Panc1 (cell line): ENCODE results near the gene RNF19B. TPM values are rescaled to one million over a fixed set of nuclear protein-coding genes. Genes with fewer than 3 reads are reported as not detected.

Experiments used
- ATAC-seq: fragments of 200-7000 bp; cut with Tn5 transposase; 2 replicates; pipeline ENCODE4 v1.9.1; 2020; ENCODE audit warnings: mild to moderate bottlenecking, moderate library complexity
- BruUV-seq: library from RNA; stranded (reverse); fragments of 400-500 nt; replicated peaks from 2 replicates; lab custom pipeline; 2021; lab: Mats Ljungman, UMichigan
- CTCF ChIA-PET: fragments of 300-600 bp; sonication (Branson Sonifier 250); formaldehyde crosslinking; loops from one replicate; lab custom pipeline; 2022; ENCODE audit warnings: antibody characterized with exemption; lab: Charles Lee
- POLR2A ChIA-PET: fragments of 300-600 bp; sonication (Branson Sonifier 250); formaldehyde crosslinking; loops from one replicate; lab custom pipeline; 2022; ENCODE audit warnings: antibody characterized with exemption; lab: Charles Lee
- DNase-seq: peaks from one replicate; pipeline ENCODE4 v3.0.0-alpha.2; 2010; ENCODE audit warnings: low read depth, low spot score
- H3K27ac ChIP-seq: 2 replicates; pipeline ENCODE4 v1.5.1; 2011; ENCODE audit warnings: mild to moderate bottlenecking, low read length, inconsistent platforms
- H3K27me3 ChIP-seq: fragments of 200-500 bp; sonication (Bioruptor generic); 2 replicates; pipeline ENCODE4 v1.6.0; 2014; ENCODE audit warnings: low read length, inconsistent platforms; ENCODE audit not compliant: control insufficient read depth, insufficient read depth
- H3K36me3 ChIP-seq: fragments of 200-500 bp; sonication (Bioruptor generic); 2 replicates; pipeline ENCODE4 v1.5.1; 2014; ENCODE audit warnings: inconsistent platforms, mild to moderate bottlenecking, low read length, moderate library complexity; ENCODE audit not compliant: control insufficient read depth, insufficient read depth
- H3K4me1 ChIP-seq: 2 replicates; pipeline ENCODE4 v1.5.1; 2011; ENCODE audit warnings: inconsistent platforms, mild to moderate bottlenecking, low read length, moderate library complexity; ENCODE audit not compliant: control insufficient read depth, insufficient read depth
- H3K4me3 ChIP-seq, 2 experiments: 2 replicates each; pipeline ENCODE4 v1.5.1; 2011 to 2012; ENCODE audit warnings: low read depth in 2 of 2, low read length in 2 of 2, mild to moderate bottlenecking in 2 of 2, inconsistent platforms in 1 of 2, moderate library complexity in 1 of 2
- H3K9me3 ChIP-seq: fragments of 200-500 bp; sonication (Bioruptor generic); 2 replicates; pipeline ENCODE4 v1.5.1; 2014; ENCODE audit warnings: low read depth, mild to moderate bottlenecking, inconsistent platforms, low read length, moderate library complexity; ENCODE audit not compliant: control insufficient read depth, insufficient read depth
- CTCF ChIP-seq: fragments of 450-650 bp; IDR thresholded peaks from 2 replicates; pipeline ENCODE4 v1.5.1; 2017; ENCODE audit warnings: mild to moderate bottlenecking
- POLR2AphosphoS5 ChIP-seq: IDR thresholded peaks from 2 replicates; pipeline ENCODE4 v1.6.1; 2012; ENCODE audit warnings: mild to moderate bottlenecking, low read depth, low read length, moderate library complexity
- REST ChIP-seq, 2 experiments: IDR thresholded peaks; 2 replicates each; pipeline ENCODE4 v1.6.1; 2011 to 2012; ENCODE audit warnings: low read depth in 2 of 2, control low read depth in 1 of 2, low read length in 1 of 2, mild to moderate bottlenecking in 1 of 2, moderate library complexity in 1 of 2; ENCODE audit not compliant: insufficient read depth in 1 of 2
- SIN3A ChIP-seq: IDR thresholded peaks from 2 replicates; pipeline ENCODE4 v1.6.1; 2012; ENCODE audit warnings: low read depth, mild to moderate bottlenecking, low read length, moderate library complexity, borderline replicate concordance; ENCODE audit not compliant: insufficient read depth
- TCF7L2 ChIP-seq: IDR thresholded peaks from 2 replicates; pipeline ENCODE4 v1.6.1; 2011; ENCODE audit warnings: mild to moderate bottlenecking, low read depth, low read length, inconsistent platforms
- in situ Hi-C: cut with HindIII; loops from 2 replicates; pipeline ENCODE4 v1.10.0; 2016; ENCODE audit warnings: low sequenced_read_pairs, low pct_unique_long_range_greater_than_20kb
- intact Hi-C: fragments of 100-400 bp; cut with micrococcal nuclease; formaldehyde crosslinking; loops from one replicate; pipeline ENCODE4 v1.10.0; 2022; ENCODE audit not compliant: unreplicated experiment
- total RNA-seq: library from RNA; stranded (reverse); gene quantifications from one replicate; pipeline ENCODE4 v1.2.1, GENCODE V29; 2021; ENCODE audit not compliant: unreplicated experiment

RNF19B gene
- total RNA-seq, 1 experiment from 2014 or later, result 29.1 TPM

GRCh38 chr1:32963746-32964460 is 706 bp downstream of the RNF19B start:
- BruUV-seq, result no TSS peak
- H3K36me3 ChIP-seq, result no peaks in the 10 kb centered on the region
- peak overlapping the region; percentile 76 to 82 for H3K4me3 ChIP-seq
- TF ChIP-seq POLR2AphosphoS5, result no peak
- TF ChIP-seq CTCF, result no peak
- TF ChIP-seq REST (IDR thresholded peaks at IDR 0.05; ENCODE audit: insufficient read depth in 1 of 2, low read depth in 2 of 2, low read length in 1 of 2), result peak; percentile 44 to 47; a peak in 1 of 4 replicates
- peak; percentile 36; the same call in 1 of the 2 replicates for TF ChIP-seq SIN3A
- no peak for TF ChIP-seq TCF7L2
- peaks cover 19% of the 10 kb centered on the region; the same call in 1 of the 2 replicates for H3K4me1 ChIP-seq
- peak overlapping the region; percentile 12; the same call in 1 of the 2 replicates for H3K27ac ChIP-seq
- in situ Hi-C loops, result no loop called here
- H3K27me3 ChIP-seq, result no peaks in the 10 kb centered on the region
- intact Hi-C loops, result no loop called here
- DNase-seq (no peak), ATAC-seq (peak; percentile 57)
- ChIA-PET POLR2A (interaction anchor here (0.5 to 0.6 kb wide), 2 partner anchors 13 to 33 kb away, joined by 3 to 4 read pairs; no protein-coding TSS in a partner anchor), CTCF (no interaction called here)
- H3K9me3 ChIP-seq, result no peaks in the 10 kb centered on the region

GRCh38 chr1:32962248-32962896 is 2.2 kb downstream of the RNF19B start:
- Histone ChIP-seq H3K27me3 (no peaks in the 10 kb centered on the region), H3K36me3 (no peaks in the 10 kb centered on the region), H3K4me1 (peaks cover 19% of the 10 kb centered on the region; the same call in 1 of the 2 replicates), H3K4me3 (peak overlapping the region; percentile 76 to 82), H3K9me3 (no peaks in the 10 kb centered on the region), H3K27ac (peak overlapping the region; percentile 54)
- DNase-seq (no peak), ATAC-seq (no peak)
- ChIA-PET POLR2A (no interaction called here), CTCF (no interaction called here)
- TF ChIP-seq TCF7L2 (peak; percentile 65; the same call in 1 of the 2 replicates), REST (IDR thresholded peaks at IDR 0.05; ENCODE audit: insufficient read depth in 1 of 2, low read depth in 2 of 2, low read length in 1 of 2) (no peak)
- no TSS peak for BruUV-seq
- in situ Hi-C loops (no loop called here), intact Hi-C loops (no loop called here)
